Osteocyte (in vitro differentiated cells): ENCODE results near the gene FAM204A. TPM values are rescaled to one million over a fixed set of nuclear protein-coding genes. Genes with fewer than 3 reads are reported as not detected.

Source experiments
- DNase-seq: peaks from one replicate; pipeline ENCODE4 v3.0.0; 2021; ENCODE audit warnings: mixed read lengths; ENCODE audit not compliant: unreplicated experiment; ENCODE audit errors: extremely low spot score
- H3K27ac Mint-ChIP-seq: one replicate; pipeline ENCODE4 v1.8.0; 2021; ENCODE audit warnings: mild to moderate bottlenecking, mixed read lengths; ENCODE audit not compliant: unreplicated experiment
- H3K27me3 Mint-ChIP-seq: one replicate; pipeline ENCODE4 v1.8.0; 2021; ENCODE audit warnings: mixed read lengths; ENCODE audit not compliant: unreplicated experiment
- H3K36me3 Mint-ChIP-seq: one replicate; pipeline ENCODE4 v1.8.0; 2021; ENCODE audit warnings: mixed read lengths; ENCODE audit not compliant: unreplicated experiment
- H3K4me1 Mint-ChIP-seq: one replicate; pipeline ENCODE4 v1.8.0; 2021; ENCODE audit warnings: mixed read lengths; ENCODE audit not compliant: unreplicated experiment
- H3K4me3 Mint-ChIP-seq: one replicate; pipeline ENCODE4 v1.8.0; 2021; ENCODE audit warnings: mild to moderate bottlenecking, moderate library complexity, mixed read lengths; ENCODE audit not compliant: unreplicated experiment
- H3K9me3 Mint-ChIP-seq: one replicate; pipeline ENCODE4 v1.8.0; 2021; ENCODE audit warnings: mixed read lengths; ENCODE audit not compliant: unreplicated experiment
- total RNA-seq: library from RNA; stranded (reverse); gene quantifications from 2 replicates; pipeline ENCODE4 v1.2.1, GENCODE V29; 2021
- TF ChIP-seq, protein P1 (sequence below): fragments of 200-600 bp; sonication (generic); IDR thresholded peaks from 2 replicates; pipeline ENCODE4 v1.5.0; 2021; ENCODE audit warnings: antibody characterized with exemption, mild to moderate bottlenecking, moderate library complexity

FAM204A gene
- total RNA-seq, 1 donor from 2014 or later, result 66.6 TPM

GRCh38 chr10:118309911-118310310 is 32.2 kb downstream of the FAM204A start:
- Mint-ChIP-seq H3K4me1 (peaks cover 20% of the 10 kb centered on the region), H3K36me3 (peaks cover 49% of the 10 kb centered on the region), H3K27ac (peak overlapping the region; percentile 13), H3K4me3 (no peak overlapping the region), H3K9me3 (no peaks in the 10 kb centered on the region), H3K27me3 (no peaks in the 10 kb centered on the region)
- DNase-seq, result no peak
- TF ChIP-seq, protein P1, sequence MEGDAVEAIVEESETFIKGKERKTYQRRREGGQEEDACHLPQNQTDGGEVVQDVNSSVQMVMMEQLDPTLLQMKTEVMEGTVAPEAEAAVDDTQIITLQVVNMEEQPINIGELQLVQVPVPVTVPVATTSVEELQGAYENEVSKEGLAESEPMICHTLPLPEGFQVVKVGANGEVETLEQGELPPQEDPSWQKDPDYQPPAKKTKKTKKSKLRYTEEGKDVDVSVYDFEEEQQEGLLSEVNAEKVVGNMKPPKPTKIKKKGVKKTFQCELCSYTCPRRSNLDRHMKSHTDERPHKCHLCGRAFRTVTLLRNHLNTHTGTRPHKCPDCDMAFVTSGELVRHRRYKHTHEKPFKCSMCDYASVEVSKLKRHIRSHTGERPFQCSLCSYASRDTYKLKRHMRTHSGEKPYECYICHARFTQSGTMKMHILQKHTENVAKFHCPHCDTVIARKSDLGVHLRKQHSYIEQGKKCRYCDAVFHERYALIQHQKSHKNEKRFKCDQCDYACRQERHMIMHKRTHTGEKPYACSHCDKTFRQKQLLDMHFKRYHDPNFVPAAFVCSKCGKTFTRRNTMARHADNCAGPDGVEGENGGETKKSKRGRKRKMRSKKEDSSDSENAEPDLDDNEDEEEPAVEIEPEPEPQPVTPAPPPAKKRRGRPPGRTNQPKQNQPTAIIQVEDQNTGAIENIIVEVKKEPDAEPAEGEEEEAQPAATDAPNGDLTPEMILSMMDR, result no peak

GRCh38 chr10:118308664-118309063 is 33.5 kb downstream of the FAM204A start:
- Mint-ChIP-seq H3K4me3 (no peak overlapping the region), H3K27ac (no peak overlapping the region), H3K36me3 (peaks cover 51% of the 10 kb centered on the region), H3K9me3 (no peaks in the 10 kb centered on the region), H3K4me1 (peaks cover 20% of the 10 kb centered on the region), H3K27me3 (no peaks in the 10 kb centered on the region)
- DNase-seq, result no peak
- TF ChIP-seq, protein P1, result no peak

GRCh38 chr10:118307859-118308258 is 34.3 kb downstream of the FAM204A start:
- TF ChIP-seq, protein P1, result no peak
- Mint-ChIP-seq H3K4me3 (no peak overlapping the region), H3K36me3 (peaks cover 44% of the 10 kb centered on the region), H3K9me3 (no peaks in the 10 kb centered on the region), H3K4me1 (peaks cover 20% of the 10 kb centered on the region), H3K27me3 (no peaks in the 10 kb centered on the region), H3K27ac (no peak overlapping the region)
- DNase-seq, result no peak

GRCh38 chr10:118307220-118307619 is 34.9 kb downstream of the FAM204A start:
- DNase-seq, result no peak
- TF ChIP-seq, protein P1, result no peak
- H3K4me3 Mint-ChIP-seq, result no peak overlapping the region
- H3K4me1 Mint-ChIP-seq, result peaks cover 20% of the 10 kb centered on the region
- peaks cover 40% of the 10 kb centered on the region for H3K36me3 Mint-ChIP-seq
- no peaks in the 10 kb centered on the region for H3K27me3 Mint-ChIP-seq
- H3K9me3 Mint-ChIP-seq, result no peaks in the 10 kb centered on the region
- H3K27ac Mint-ChIP-seq, result no peak overlapping the region

- TF ChIP-seq, protein P1, result no peak
- no peak for DNase-seq
- peaks cover 35% of the 10 kb centered on the region for H3K36me3 Mint-ChIP-seq
- H3K9me3 Mint-ChIP-seq, result no peaks in the 10 kb centered on the region
- H3K27me3 Mint-ChIP-seq, result no peaks in the 10 kb centered on the region
- no peak overlapping the region for H3K4me3 Mint-ChIP-seq
- no peak overlapping the region for H3K27ac Mint-ChIP-seq
- peaks cover 7% of the 10 kb centered on the region for H3K4me1 Mint-ChIP-seq
Measured at GRCh38 chr10:118305730-118306129, 36.4 kb downstream of the FAM204A start.
